ENCODE measurements around the gene VWCE.

DNA sequence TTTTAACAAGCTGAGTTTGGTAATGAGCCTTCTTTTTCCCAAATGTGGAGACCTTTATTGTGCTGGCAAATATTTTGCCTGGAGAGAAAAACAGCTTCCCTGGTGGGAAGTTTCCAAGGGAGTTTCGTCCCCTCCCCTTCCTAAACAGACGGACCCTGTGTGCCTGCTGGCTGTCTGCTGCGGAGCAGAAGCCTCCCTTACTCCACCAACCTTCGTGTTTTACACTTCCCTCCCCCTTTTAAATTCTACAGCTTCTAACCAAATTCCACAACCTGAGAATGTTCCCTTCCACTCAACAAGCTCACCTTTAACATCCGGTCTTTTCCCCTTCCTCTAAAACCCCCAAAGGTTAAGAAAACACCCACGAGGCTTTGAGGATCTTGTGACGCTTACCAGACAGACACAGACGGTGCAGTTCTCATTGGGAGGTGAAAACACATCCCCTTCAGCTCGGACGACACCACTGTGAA, 17.1 kb downstream of the VWCE start:
- TF ChIP-seq, protein P1, sequence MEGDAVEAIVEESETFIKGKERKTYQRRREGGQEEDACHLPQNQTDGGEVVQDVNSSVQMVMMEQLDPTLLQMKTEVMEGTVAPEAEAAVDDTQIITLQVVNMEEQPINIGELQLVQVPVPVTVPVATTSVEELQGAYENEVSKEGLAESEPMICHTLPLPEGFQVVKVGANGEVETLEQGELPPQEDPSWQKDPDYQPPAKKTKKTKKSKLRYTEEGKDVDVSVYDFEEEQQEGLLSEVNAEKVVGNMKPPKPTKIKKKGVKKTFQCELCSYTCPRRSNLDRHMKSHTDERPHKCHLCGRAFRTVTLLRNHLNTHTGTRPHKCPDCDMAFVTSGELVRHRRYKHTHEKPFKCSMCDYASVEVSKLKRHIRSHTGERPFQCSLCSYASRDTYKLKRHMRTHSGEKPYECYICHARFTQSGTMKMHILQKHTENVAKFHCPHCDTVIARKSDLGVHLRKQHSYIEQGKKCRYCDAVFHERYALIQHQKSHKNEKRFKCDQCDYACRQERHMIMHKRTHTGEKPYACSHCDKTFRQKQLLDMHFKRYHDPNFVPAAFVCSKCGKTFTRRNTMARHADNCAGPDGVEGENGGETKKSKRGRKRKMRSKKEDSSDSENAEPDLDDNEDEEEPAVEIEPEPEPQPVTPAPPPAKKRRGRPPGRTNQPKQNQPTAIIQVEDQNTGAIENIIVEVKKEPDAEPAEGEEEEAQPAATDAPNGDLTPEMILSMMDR (conservative IDR thresholded peaks at IDR 0.05; ENCODE audit: low read length) = no peak
- no peak for TF ChIP-seq EZH2phosphoT487 (IDR thresholded peaks at IDR 0.05; ENCODE audit: borderline replicate concordance, low read depth, low read length)

Data from OCI-LY7 (cell line).